ENCODE measurements around the gene RTN4RL1.

RTN4RL1 gene

GRCh38 chr17:2009737-2010136, 15.4 kb downstream of the RTN4RL1 start:
- TF ChIP-seq EZH2phosphoT487 (conservative IDR thresholded peaks at IDR 0.05; ENCODE audit: low read length) (no peak), CTCF (IDR thresholded peaks at IDR 0.05; ENCODE audit: insufficient read depth, low read length, poor library complexity, severe bottlenecking) (no peak)
- no peaks in the 10 kb centered on the region for H3K9me3 ChIP-seq (ENCODE audit: insufficient read depth, low read length)
- H3K9me2 ChIP-seq (replicated peaks; ENCODE audit: insufficient read depth, low read length), result no peaks in the 10 kb centered on the region
- H3K4me3 ChIP-seq (ENCODE audit: insufficient read depth, low read length, poor library complexity, severe bottlenecking), result no peak overlapping the region
- H3K79me2 ChIP-seq (ENCODE audit: insufficient read depth, low read length), result no peaks in the 10 kb centered on the region
- H2AFZ ChIP-seq (ENCODE audit: low read depth, low read length, severe bottlenecking), result no peak overlapping the region
- H3K36me3 ChIP-seq (ENCODE audit: low read length), result no peaks in the 10 kb centered on the region
- H3K4me2 ChIP-seq (ENCODE audit: low read depth, low read length, poor library complexity, severe bottlenecking), result no peak overlapping the region
- H3F3A ChIP-seq (ENCODE audit: insufficient read depth), result no peaks in the 10 kb centered on the region
- no peaks in the 10 kb centered on the region for H4K20me1 ChIP-seq (ENCODE audit: low read depth, low read length)
- H3K27me3 ChIP-seq (ENCODE audit: low read length), result no peaks in the 10 kb centered on the region
- H3K9ac ChIP-seq (ENCODE audit: low read length), result no peak overlapping the region
- H3K27ac ChIP-seq (ENCODE audit: low read depth, low read length), result no peak overlapping the region

- Histone ChIP-seq H4K20me1 (ENCODE audit: low read depth, low read length) (no peaks in the 10 kb centered on the region), H3K27me3 (ENCODE audit: low read length) (no peaks in the 10 kb centered on the region), H3K79me2 (ENCODE audit: insufficient read depth, low read length) (no peaks in the 10 kb centered on the region), H3K9me2 (replicated peaks; ENCODE audit: insufficient read depth, low read length) (no peaks in the 10 kb centered on the region), H3K36me3 (ENCODE audit: low read length) (no peaks in the 10 kb centered on the region), H3K4me2 (ENCODE audit: low read depth, low read length, poor library complexity, severe bottlenecking) (no peak overlapping the region), H3F3A (ENCODE audit: insufficient read depth) (no peaks in the 10 kb centered on the region), H3K9ac (ENCODE audit: low read length) (no peak overlapping the region), H2AFZ (ENCODE audit: low read depth, low read length, severe bottlenecking) (no peak overlapping the region), H3K4me3 (ENCODE audit: insufficient read depth, low read length, poor library complexity, severe bottlenecking) (no peak overlapping the region), H3K27ac (ENCODE audit: low read depth, low read length) (no peak overlapping the region), H3K9me3 (ENCODE audit: insufficient read depth, low read length) (no peaks in the 10 kb centered on the region)
- TF ChIP-seq CTCF (IDR thresholded peaks at IDR 0.05; ENCODE audit: insufficient read depth, low read length, poor library complexity, severe bottlenecking) (no peak), EZH2phosphoT487 (conservative IDR thresholded peaks at IDR 0.05; ENCODE audit: low read length) (no peak)
Measured at GRCh38 chr17:2008332-2009126, 16.6 kb downstream of the RTN4RL1 start.

GRCh38 chr17:2004435-2004952, 20.6 kb downstream of the RTN4RL1 start:
- no peaks in the 10 kb centered on the region for H3F3A ChIP-seq (ENCODE audit: insufficient read depth)
- no peaks in the 10 kb centered on the region for H3K79me2 ChIP-seq (ENCODE audit: insufficient read depth, low read length)
- H3K9ac ChIP-seq (ENCODE audit: low read length), result no peak overlapping the region
- H3K27ac ChIP-seq (ENCODE audit: low read depth, low read length), result no peak overlapping the region
- no peaks in the 10 kb centered on the region for H3K27me3 ChIP-seq (ENCODE audit: low read length)
- no peaks in the 10 kb centered on the region for H3K36me3 ChIP-seq (ENCODE audit: low read length)
- H3K9me3 ChIP-seq (ENCODE audit: insufficient read depth, low read length), result no peaks in the 10 kb centered on the region
- H4K20me1 ChIP-seq (ENCODE audit: low read depth, low read length), result no peaks in the 10 kb centered on the region
- H3K9me2 ChIP-seq (replicated peaks; ENCODE audit: insufficient read depth, low read length), result no peaks in the 10 kb centered on the region
- no peak overlapping the region for H2AFZ ChIP-seq (ENCODE audit: low read depth, low read length, severe bottlenecking)
- no peak overlapping the region for H3K4me2 ChIP-seq (ENCODE audit: low read depth, low read length, poor library complexity, severe bottlenecking)
- H3K4me3 ChIP-seq (ENCODE audit: insufficient read depth, low read length, poor library complexity, severe bottlenecking), result no peak overlapping the region
- TF ChIP-seq CTCF (IDR thresholded peaks at IDR 0.05; ENCODE audit: insufficient read depth, low read length, poor library complexity, severe bottlenecking), result no peak
- TF ChIP-seq EZH2phosphoT487 (conservative IDR thresholded peaks at IDR 0.05; ENCODE audit: low read length), result no peak

Measured in SU-DHL-6 (cell line).